Suprapubic skin (tissue), 4 donors: ENCODE data around the gene CYSLTR1. TPM values are rescaled to one million over a fixed set of nuclear protein-coding genes. Genes with fewer than 3 reads are reported as not detected.

Source experiments
- total RNA-seq, 4 donors: library from RNA; depleted of rRNA; stranded (reverse); fragments of >200 nt; gene quantifications; one replicate each; pipeline ENCODE4 v1.1.0, GENCODE V29; 2016

CYSLTR1 gene
- total RNA-seq, 4 donors from 2014 or later = 1.1 to 3.7 (median 2.1) TPM

Other genes starting within 250 kb of the CYSLTR1 start
- 100 to 1,000 TPM; 147 to 193 (median 170) TPM for gene PGK1, start 223.4 kb downstream of the CYSLTR1 start, total RNA-seq
- 10 to 100 TPM in 2 of 4 donors, 1 to 10 TPM in 2; 8.9 to 14.2 (median 10.7) TPM for gene TAF9B, start 188.0 kb downstream of the CYSLTR1 start, total RNA-seq